Measurements from ENCODE around the gene PIM1.
"Not testable (repeated sequence)": the region's sequence is repeated elsewhere in the genome, so short reads cannot be mapped to it uniquely, and the experiment has no call there.

Gene PIM1

GRCh38 chr6:37194886-37195285 is 24.9 kb downstream of the PIM1 start:
- not testable (repeated sequence) for DNase-seq

DNA sequence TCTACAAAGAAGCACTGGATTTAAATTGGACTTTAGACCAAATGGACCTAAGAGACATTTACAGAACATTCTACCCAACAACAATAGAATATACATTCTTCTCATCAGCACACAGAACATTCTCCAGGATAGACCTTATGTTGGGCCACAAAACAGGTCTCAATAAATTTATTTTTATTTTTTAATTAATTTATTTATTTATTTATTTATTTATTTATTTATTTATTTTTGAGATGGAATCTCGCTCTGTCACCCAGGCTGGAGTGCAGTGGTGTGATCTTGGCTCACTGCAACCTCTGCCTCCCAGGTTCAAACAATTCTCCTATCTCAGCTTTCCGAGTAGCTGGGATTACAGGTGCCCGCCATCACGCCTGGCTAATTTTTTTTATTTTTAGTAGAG is 26.5 kb downstream of the PIM1 start:
- DNase-seq, result not testable (repeated sequence)

- DNase-seq, result no peak
Measured at GRCh38 chr6:37200085-37200484, 30.1 kb downstream of the PIM1 start.

GRCh38 chr6:37201726-37202125 is 31.8 kb downstream of the PIM1 start:
- no peak for DNase-seq

- no peak for DNase-seq
Measured at GRCh38 chr6:37202788-37203491, 33.0 kb downstream of the PIM1 start.

GRCh38 chr6:37204014-37204751 is 34.2 kb downstream of the PIM1 start:
- DNase-seq, result no peak

- no peak for DNase-seq
Measured at GRCh38 chr6:37205175-37205996, 35.4 kb downstream of the PIM1 start.

DNA sequence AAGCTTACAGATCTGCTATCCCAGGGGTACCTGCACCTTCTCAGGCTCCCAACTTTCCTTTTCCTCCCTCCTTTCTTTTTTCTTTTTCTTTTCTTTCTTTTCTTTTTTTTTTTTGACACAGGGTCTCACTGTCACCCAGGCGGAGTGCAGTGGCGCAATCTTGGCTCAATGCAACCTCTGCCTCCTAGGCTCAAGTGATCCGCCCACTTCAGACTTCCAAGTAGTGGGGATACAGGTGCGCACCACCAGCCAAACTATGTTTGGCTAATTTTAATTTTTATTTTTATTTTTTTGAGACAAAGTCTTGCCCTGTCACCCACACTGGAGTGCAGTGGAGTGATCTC is 36.0 kb downstream of the PIM1 start:
- no peak for DNase-seq

- no peak for DNase-seq
Measured at GRCh38 chr6:37206622-37207021, 36.7 kb downstream of the PIM1 start.

GRCh38 chr6:37207903-37208456 is 38.0 kb downstream of the PIM1 start:
- DNase-seq, result no peak

- DNase-seq, result no peak
Measured at GRCh38 chr6:37208793-37209192, 38.8 kb downstream of the PIM1 start.

- DNase-seq, result no peak
Measured at GRCh38 chr6:37209461-37210205, 39.7 kb downstream of the PIM1 start.

GRCh38 chr6:37210313-37210968 is 40.5 kb downstream of the PIM1 start:
- no peak for DNase-seq

- DNase-seq, result no peak
Measured at GRCh38 chr6:37212268-37212667, 42.3 kb downstream of the PIM1 start.

- DNase-seq, result no peak
Measured at GRCh38 chr6:37218061-37218460, 48.1 kb downstream of the PIM1 start.

DNA sequence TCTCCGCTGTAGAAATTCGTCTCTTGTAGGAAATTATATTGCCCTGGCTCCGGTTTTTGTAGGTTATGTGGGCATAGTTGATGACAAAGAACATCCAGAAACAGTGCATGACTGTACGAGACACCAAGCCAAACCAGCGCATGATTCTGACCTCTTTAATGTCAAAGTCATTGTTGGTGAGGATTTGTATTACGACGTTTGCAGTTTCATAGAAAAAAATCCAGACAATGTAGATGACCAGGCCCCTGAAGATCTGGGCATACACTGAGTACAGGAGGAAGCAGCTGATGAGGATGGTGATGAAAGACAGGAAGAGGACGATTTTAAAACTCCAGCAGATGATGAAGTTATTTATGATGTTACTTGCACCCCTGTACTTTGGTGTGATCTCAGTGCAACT is 48.6 kb downstream of the PIM1 start:
- DNase-seq, result no peak

GRCh38 chr6:37221585-37222124 is 51.7 kb downstream of the PIM1 start:
- no peak for DNase-seq

DNA sequence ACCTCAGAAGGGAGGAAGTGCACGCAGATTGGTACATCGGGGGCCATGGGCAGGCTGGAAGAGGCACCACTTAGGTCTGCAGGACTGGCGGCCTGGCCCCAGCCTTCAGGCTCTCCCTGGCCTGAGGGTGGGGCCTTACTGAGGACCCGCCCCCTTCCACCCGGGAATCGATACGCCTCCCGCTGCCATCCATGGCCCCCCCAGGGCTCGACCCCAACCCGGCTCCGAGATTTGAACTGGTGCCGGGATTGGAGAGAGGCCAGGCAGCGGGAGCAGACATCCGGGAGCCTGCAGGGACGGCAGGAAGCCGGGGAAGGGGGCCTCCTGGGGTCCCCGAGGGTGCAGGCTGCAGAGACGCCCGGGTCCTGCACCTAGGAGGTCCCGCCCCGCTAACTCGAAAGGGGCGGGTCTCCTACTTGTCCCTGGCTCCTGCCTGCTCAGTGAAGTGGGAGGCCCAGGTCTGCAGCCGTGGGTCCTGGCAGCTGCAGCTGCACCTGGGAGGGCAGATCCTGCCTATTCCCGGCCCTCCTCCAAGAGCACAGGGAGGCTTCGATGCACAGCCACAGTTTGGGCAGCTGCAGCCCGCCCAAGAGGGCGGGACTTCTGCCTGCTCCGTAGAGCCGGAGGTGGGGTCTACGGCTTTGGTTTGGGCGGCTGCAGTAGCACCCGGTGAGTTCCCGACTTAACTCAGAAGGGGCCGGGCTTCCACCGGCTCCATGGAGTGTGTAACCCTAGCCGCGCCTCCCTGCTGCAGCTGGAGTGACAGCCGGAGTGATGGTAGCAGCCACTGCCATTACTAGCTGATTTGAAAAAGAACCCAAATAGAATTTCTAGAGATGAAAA is 52.4 kb downstream of the PIM1 start:
- no peak for DNase-seq

GRCh38 chr6:37222992-37223391 is 53.0 kb downstream of the PIM1 start:
- DNase-seq, result no peak
